Large intestine (tissue), 3 donors: ENCODE data around the gene GRIN2C. TPM values are rescaled to one million over a fixed set of nuclear protein-coding genes. Genes with fewer than 3 reads are reported as not detected.

Experiments used
- DNase-seq, 2 donors: peaks; one replicate each; pipeline versions ENCODE4 v3.0.0 to v3.0.0-alpha.2; 2013
- H3K27ac ChIP-seq: one replicate; pipeline ENCODE4 v1.5.1; 2013; ENCODE audit warnings: low read length
- H3K27me3 ChIP-seq: 2 replicates; pipeline ENCODE4 v1.6.1; 2013; ENCODE audit warnings: low read length; ENCODE audit not compliant: control insufficient read depth, insufficient read depth
- H3K36me3 ChIP-seq: 2 replicates; pipeline ENCODE4 v1.6.1; 2013; ENCODE audit warnings: low read length; ENCODE audit not compliant: control insufficient read depth, insufficient read depth
- H3K4me1 ChIP-seq: one replicate; pipeline ENCODE4 v1.6.1; 2013; ENCODE audit warnings: low read length; ENCODE audit not compliant: control insufficient read depth, insufficient read depth
- H3K4me3 ChIP-seq: one replicate; pipeline ENCODE4 v1.5.1; 2013; ENCODE audit warnings: low read length
- H3K9me3 ChIP-seq: one replicate; pipeline ENCODE4 v1.6.1; 2013; ENCODE audit warnings: mild to moderate bottlenecking, low read depth, low read length, moderate library complexity; ENCODE audit not compliant: control insufficient read depth
- WGBS: methylation state at CpG from one replicate; pipeline ENCODE4 v1.1.5; 2013; ENCODE audit warnings: low lambda C conversion rate; ENCODE audit not compliant: insufficient coverage; 5-methylcytosine and 5-hydroxymethylcytosine counted together
- polyA plus RNA-seq: library from polyadenylated mRNA; unstranded; fragments of 120-200 nt; gene quantifications from one replicate; pipeline ENCODE4 v1.2.1, GENCODE V29; 2013

Gene GRIN2C
- polyA plus RNA-seq, 1 donor, result 0.33 TPM

- H3K4me3 ChIP-seq, result no peak overlapping the region
- H3K4me1 ChIP-seq, result no peaks in the 10 kb centered on the region
- no peaks in the 10 kb centered on the region for H3K27me3 ChIP-seq
- no peak overlapping the region for H3K27ac ChIP-seq
- no peak for DNase-seq
- H3K9me3 ChIP-seq, result no peaks in the 10 kb centered on the region
- no CpG with 5 or more reads among the region's 6 CpGs for WGBS
- peaks cover 2% of the 10 kb centered on the region for H3K36me3 ChIP-seq
Measured at GRCh38 chr17:74807925-74808324, 51.8 kb downstream of the GRIN2C start.

GRCh38 chr17:74807441-74807840 is 52.2 kb downstream of the GRIN2C start:
- no peak overlapping the region for H3K4me3 ChIP-seq
- H3K27ac ChIP-seq, result no peak overlapping the region
- no peaks in the 10 kb centered on the region for H3K27me3 ChIP-seq
- peaks cover 2% of the 10 kb centered on the region for H3K36me3 ChIP-seq
- no peaks in the 10 kb centered on the region for H3K4me1 ChIP-seq
- H3K9me3 ChIP-seq, result no peaks in the 10 kb centered on the region
- no peak for DNase-seq
- no CpG with 5 or more reads among the region's 13 CpGs for WGBS

- WGBS, result no CpG with 5 or more reads among the region's 10 CpGs
- peaks cover 2% of the 10 kb centered on the region for H3K36me3 ChIP-seq
Measured at GRCh38 chr17:74806334-74806733, 53.4 kb downstream of the GRIN2C start.

DNA sequence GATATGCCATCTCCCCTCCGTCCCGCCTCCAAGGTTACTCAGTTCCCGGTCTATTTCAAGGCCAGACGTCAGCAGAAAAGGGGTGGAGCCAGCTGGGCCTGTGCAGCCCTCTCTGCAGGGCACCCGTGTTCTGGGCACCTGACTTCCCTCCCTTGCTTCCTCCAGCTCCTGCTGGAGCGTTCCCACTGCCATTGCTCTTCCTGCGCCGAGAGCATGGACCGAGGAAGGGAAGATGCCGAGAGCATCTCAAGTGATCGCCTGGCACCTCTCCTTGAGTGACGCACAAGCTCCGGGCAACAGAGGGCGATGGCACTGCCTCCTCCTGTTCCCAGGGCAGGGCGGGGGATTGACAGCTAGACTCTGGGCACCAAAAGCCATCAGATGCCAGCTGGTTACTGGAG is 54.1 kb downstream of the GRIN2C start:
- no peaks in the 10 kb centered on the region for H3K9me3 ChIP-seq
- WGBS, result no CpG with 5 or more reads among the region's 15 CpGs
- H3K27ac ChIP-seq, result no peak overlapping the region
- no peak overlapping the region for H3K4me3 ChIP-seq
- peaks cover 5% of the 10 kb centered on the region for H3K36me3 ChIP-seq
- DNase-seq, result no peak
- H3K27me3 ChIP-seq, result no peaks in the 10 kb centered on the region
- no peaks in the 10 kb centered on the region for H3K4me1 ChIP-seq

More at GRCh38 chr17:74806334-74806733, 53.4 kb downstream of the GRIN2C start:
- DNase-seq, result no peak
- Histone ChIP-seq H3K27me3 (no peaks in the 10 kb centered on the region), H3K4me3 (no peak overlapping the region), H3K4me1 (no peaks in the 10 kb centered on the region), H3K27ac (no peak overlapping the region), H3K9me3 (no peaks in the 10 kb centered on the region)

- Histone ChIP-seq H3K27ac (no peak overlapping the region), H3K9me3 (no peaks in the 10 kb centered on the region), H3K27me3 (no peaks in the 10 kb centered on the region), H3K36me3 (peaks cover 11% of the 10 kb centered on the region), H3K4me1 (no peaks in the 10 kb centered on the region), H3K4me3 (no peak overlapping the region)
- WGBS, result no CpG with 5 or more reads among the region's 7 CpGs
- no peak for DNase-seq
Measured at GRCh38 chr17:74804683-74805082, 55.0 kb downstream of the GRIN2C start.

DNA sequence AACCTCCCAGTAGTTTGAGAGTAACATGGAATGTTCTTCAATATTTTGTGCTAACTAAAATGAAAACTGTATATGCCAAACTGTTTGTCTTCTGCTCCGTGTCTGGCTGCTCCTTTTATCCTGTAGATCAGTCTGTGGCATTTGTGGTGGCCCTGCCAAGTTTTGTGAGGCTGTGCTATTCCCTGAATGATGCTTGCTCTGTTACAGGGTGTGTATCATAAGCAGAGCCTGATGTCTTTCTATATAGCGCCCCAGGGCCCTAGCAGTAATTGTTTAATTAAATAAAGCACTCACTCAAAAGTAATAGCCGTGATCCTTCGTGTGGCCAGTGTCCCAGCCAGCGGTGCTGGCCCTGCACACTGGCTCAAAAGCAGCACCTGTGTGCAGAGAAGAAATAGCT is 55.7 kb downstream of the GRIN2C start:
- Histone ChIP-seq H3K27me3 (no peaks in the 10 kb centered on the region), H3K27ac (no peak overlapping the region), H3K9me3 (no peaks in the 10 kb centered on the region), H3K4me3 (no peak overlapping the region), H3K36me3 (peaks cover 19% of the 10 kb centered on the region), H3K4me1 (no peaks in the 10 kb centered on the region)
- no CpG with 5 or more reads among the region's 5 CpGs for WGBS
- DNase-seq, result no peak

- Histone ChIP-seq H3K4me3 (no peak overlapping the region), H3K9me3 (no peaks in the 10 kb centered on the region), H3K27ac (no peak overlapping the region), H3K27me3 (no peaks in the 10 kb centered on the region), H3K4me1 (no peaks in the 10 kb centered on the region), H3K36me3 (peaks cover 22% of the 10 kb centered on the region)
- DNase-seq, result no peak
- WGBS, result no CpG with 5 or more reads among the region's 12 CpGs
Measured at GRCh38 chr17:74803388-74803930, 56.2 kb downstream of the GRIN2C start.

GRCh38 chr17:74801896-74802295 is 57.8 kb downstream of the GRIN2C start:
- H3K27me3 ChIP-seq, result no peaks in the 10 kb centered on the region
- H3K27ac ChIP-seq, result no peak overlapping the region
- H3K4me1 ChIP-seq, result no peaks in the 10 kb centered on the region
- no peak for DNase-seq
- WGBS, result no CpG with 5 or more reads among the region's 8 CpGs
- H3K9me3 ChIP-seq, result no peaks in the 10 kb centered on the region
- no peak overlapping the region for H3K4me3 ChIP-seq
- peaks cover 35% of the 10 kb centered on the region for H3K36me3 ChIP-seq

- H3K36me3 ChIP-seq, result peaks cover 47% of the 10 kb centered on the region
Measured at GRCh38 chr17:74800531-74800930, 59.2 kb downstream of the GRIN2C start.

GRCh38 chr17:74799097-74799496 is 60.6 kb downstream of the GRIN2C start:
- Histone ChIP-seq H3K9me3 (no peaks in the 10 kb centered on the region), H3K4me3 (no peak overlapping the region), H3K4me1 (no peaks in the 10 kb centered on the region), H3K27ac (no peak overlapping the region), H3K27me3 (no peaks in the 10 kb centered on the region), H3K36me3 (peaks cover 62% of the 10 kb centered on the region)
- no CpG with 5 or more reads among the region's 14 CpGs for WGBS
- no peak for DNase-seq

More at GRCh38 chr17:74800531-74800930, 59.2 kb downstream of the GRIN2C start:
- no peaks in the 10 kb centered on the region for H3K27me3 ChIP-seq
- WGBS, result no CpG with 5 or more reads among the region's 7 CpGs
- H3K4me1 ChIP-seq, result no peaks in the 10 kb centered on the region
- H3K27ac ChIP-seq, result no peak overlapping the region
- H3K4me3 ChIP-seq, result no peak overlapping the region
- DNase-seq, result no peak
- no peaks in the 10 kb centered on the region for H3K9me3 ChIP-seq

- no peak overlapping the region for H3K4me3 ChIP-seq
- H3K27ac ChIP-seq, result no peak overlapping the region
- H3K36me3 ChIP-seq, result peaks cover 70% of the 10 kb centered on the region
- no peaks in the 10 kb centered on the region for H3K27me3 ChIP-seq
- DNase-seq, result no peak
- no peaks in the 10 kb centered on the region for H3K4me1 ChIP-seq
- WGBS, result no CpG with 5 or more reads among the region's 8 CpGs
- H3K9me3 ChIP-seq, result no peaks in the 10 kb centered on the region
Measured at GRCh38 chr17:74798239-74798707, 61.4 kb downstream of the GRIN2C start.
